ENCODE results near the gene KCTD11. TPM values are rescaled to one million over a fixed set of nuclear protein-coding genes. Genes with fewer than 3 reads are reported as not detected.
A peak's percentile ranks its signal among the peaks of the same experiment; 100 is the strongest.

KCTD11 gene
- total and polyA plus RNA-seq, 10 of the 15 experiments (the other 5 are each of a cell fraction or from before 2014, with no cell fraction given) = 0.05 to 7.3 (median 2.9) TPM

GRCh38 chr17:7309628-7310027 lies 42.3 kb upstream of the KCTD11 start:
- ATAC-seq (no peak), DNase-seq (ENCODE audit: low read depth, low spot score) (no peak), FAIRE-seq (no peak)
- Histone ChIP-seq H3K4me3 (peak overlapping the region; percentile 99), H3K27me3 (replicated peaks in 1 of 2; ENCODE audit: control insufficient read depth in 2 of 2, insufficient read depth in 2 of 2, low read length in 1 of 2) (no peaks in the 10 kb centered on the region), H2AFZ (ENCODE audit: control insufficient read depth, low read depth, low read length) (no peak overlapping the region), H3K9me3 (replicated peaks; ENCODE audit: control insufficient read depth, insufficient read depth, low read length) (no peaks in the 10 kb centered on the region), H3K79me2 (ENCODE audit: control insufficient read depth, insufficient read depth, low read length) (peaks cover 54% of the 10 kb centered on the region), H3K4me2 (ENCODE audit: control insufficient read depth, insufficient read depth) (peak overlapping the region; percentile 93), H3K27ac (ENCODE audit: control insufficient read depth, insufficient read depth) (peak overlapping the region; percentile 99), H3K9ac (ENCODE audit: control insufficient read depth, insufficient read depth, low read length) (peak overlapping the region; percentile 100; the same call in 1 of the 2 replicates), H4K20me1 (ENCODE audit: control insufficient read depth, insufficient read depth) (peaks cover 21% of the 10 kb centered on the region), H3K36me3 (ENCODE audit: control insufficient read depth in 2 of 2, insufficient read depth in 2 of 2, low read length in 1 of 2) (peaks cover 23 to 35% of the 10 kb centered on the region in 2 experiments), H3K4me1 (ENCODE audit: control insufficient read depth, insufficient read depth, low read length) (peaks cover 21% of the 10 kb centered on the region)
- CTCF ChIA-PET = interaction anchor here (1.2 to 2.1 kb wide), 3 partner anchors 20 to 41 kb away, joined by 3 to 6 read pairs (median 5); partner anchors contain the start of genes ACAP1 and NEURL4
- RAD21 ChIA-PET (ENCODE audit: unreplicated experiment) = interaction anchor here (1.3 to 1.5 kb wide), 2 partner anchors 27 to 90 kb away, joined by 4 to 5 read pairs; partner anchors contain the start of genes ACADVL, ACAP1 and DLG4
- TF ChIP-seq POLR2AphosphoS5 (IDR thresholded peaks at IDR 0.05; ENCODE audit: low read length) (peak; percentile 74), TAF1 (IDR thresholded peaks at IDR 0.05; ENCODE audit: borderline replicate concordance, low read depth, low read length) (no peak)
- intact Hi-C loops (cut with micrococcal nuclease; ENCODE audit: unreplicated experiment) = loop anchor here (5.0 to 10.0 kb wide), 2 partner anchors 67 to 375 kb away; partner anchors contain the start of genes GABARAP, TP53 and WRAP53
- SMC1A ChIA-PET (ENCODE audit: uncharacterized antibody, unreplicated experiment) = interaction anchor here (0.7 to 1.2 kb wide), 2 partner anchors 20 to 41 kb away, joined by 3 read pairs; no protein-coding TSS in a partner anchor
- in situ Hi-C loops (cut with MboI) = no loop called here
- 68% methylated on average over 12 of the region's 12 CpGs for WGBS (ENCODE audit: insufficient coverage, insufficient replicate concordance, low lambda C conversion rate, missing lambda C conversion rate)
- POLR2A ChIA-PET = interaction anchor here (0.6 to 2.6 kb wide), 6 partner anchors 20 to 174 kb away, joined by 3 to 13 read pairs (median 6); partner anchors contain the start of genes ACAP1 and DVL2
- no TSS peak for BruUV-seq (replicated peaks)

- ChIA-PET RAD21 (ENCODE audit: unreplicated experiment) (no interaction called here), POLR2A (interaction anchor here (1.5 to 2.6 kb wide), 3 partner anchors 15 to 26 kb away, joined by 3 to 13 read pairs (median 8); partner anchors contain the start of gene ACAP1), CTCF (interaction anchor here (0.9 to 2.1 kb wide), 3 partner anchors 9 to 25 kb away, joined by 3 to 6 read pairs (median 3); partner anchors contain the start of gene ACAP1), SMC1A (ENCODE audit: uncharacterized antibody, unreplicated experiment) (no interaction called here)
- intact Hi-C loops (cut with micrococcal nuclease; ENCODE audit: unreplicated experiment) (no loop called here), in situ Hi-C loops (cut with MboI) (no loop called here)
- Histone ChIP-seq H3K27me3 (replicated peaks in 1 of 2; ENCODE audit: control insufficient read depth in 2 of 2, insufficient read depth in 2 of 2, low read length in 1 of 2) (no peaks in the 10 kb centered on the region), H2AFZ (ENCODE audit: control insufficient read depth, low read depth, low read length) (no peak overlapping the region), H3K27ac (ENCODE audit: control insufficient read depth, insufficient read depth) (no peak overlapping the region), H3K79me2 (ENCODE audit: control insufficient read depth, insufficient read depth, low read length) (peaks cover 59% of the 10 kb centered on the region), H3K9ac (ENCODE audit: control insufficient read depth, insufficient read depth, low read length) (no peak overlapping the region; the same call in 1 of the 2 replicates), H4K20me1 (ENCODE audit: control insufficient read depth, insufficient read depth) (peaks cover 21% of the 10 kb centered on the region), H3K4me1 (ENCODE audit: control insufficient read depth, insufficient read depth, low read length) (peaks cover 24% of the 10 kb centered on the region), H3K4me2 (ENCODE audit: control insufficient read depth, insufficient read depth) (peak overlapping the region; percentile 93), H3K36me3 (ENCODE audit: control insufficient read depth in 2 of 2, insufficient read depth in 2 of 2, low read length in 1 of 2) (peaks cover 25 to 35% of the 10 kb centered on the region in 2 experiments), H3K9me3 (replicated peaks; ENCODE audit: control insufficient read depth, insufficient read depth, low read length) (no peaks in the 10 kb centered on the region), H3K4me3 (peak overlapping the region; percentile 99; the same call in 1 of the 2 replicates)
- DNase-seq (ENCODE audit: low read depth, low spot score) (no peak), ATAC-seq (no peak), FAIRE-seq (no peak)
- WGBS (ENCODE audit: insufficient coverage, insufficient replicate concordance, low lambda C conversion rate, missing lambda C conversion rate) = 73% methylated on average over 7 of the region's 7 CpGs
- TF ChIP-seq RFX5 (IDR thresholded peaks at IDR 0.05; ENCODE audit: low read depth, low read length) (no peak), POLR2AphosphoS5 (IDR thresholded peaks at IDR 0.05; ENCODE audit: low read length) (peak; percentile 67; the same call in 1 of the 2 replicates)
- TSS peak; percentile 64 for BruUV-seq (replicated peaks)
These were observed 40.8 kb upstream of the KCTD11 start for GRCh38 chr17:7311110-7311705.

Measured in GM12878 (cell line).